Right kidney (tissue), 1 donor: Measurements from ENCODE around the gene COLEC11.
"Not testable (repeated sequence)": the region's sequence is repeated elsewhere in the genome, so short reads cannot be mapped to it uniquely, and the experiment has no call there.

Experiments
- DNase-seq: peaks from one replicate; pipeline ENCODE4 v3.0.0-alpha.2; 2016

COLEC11 gene

DNA sequence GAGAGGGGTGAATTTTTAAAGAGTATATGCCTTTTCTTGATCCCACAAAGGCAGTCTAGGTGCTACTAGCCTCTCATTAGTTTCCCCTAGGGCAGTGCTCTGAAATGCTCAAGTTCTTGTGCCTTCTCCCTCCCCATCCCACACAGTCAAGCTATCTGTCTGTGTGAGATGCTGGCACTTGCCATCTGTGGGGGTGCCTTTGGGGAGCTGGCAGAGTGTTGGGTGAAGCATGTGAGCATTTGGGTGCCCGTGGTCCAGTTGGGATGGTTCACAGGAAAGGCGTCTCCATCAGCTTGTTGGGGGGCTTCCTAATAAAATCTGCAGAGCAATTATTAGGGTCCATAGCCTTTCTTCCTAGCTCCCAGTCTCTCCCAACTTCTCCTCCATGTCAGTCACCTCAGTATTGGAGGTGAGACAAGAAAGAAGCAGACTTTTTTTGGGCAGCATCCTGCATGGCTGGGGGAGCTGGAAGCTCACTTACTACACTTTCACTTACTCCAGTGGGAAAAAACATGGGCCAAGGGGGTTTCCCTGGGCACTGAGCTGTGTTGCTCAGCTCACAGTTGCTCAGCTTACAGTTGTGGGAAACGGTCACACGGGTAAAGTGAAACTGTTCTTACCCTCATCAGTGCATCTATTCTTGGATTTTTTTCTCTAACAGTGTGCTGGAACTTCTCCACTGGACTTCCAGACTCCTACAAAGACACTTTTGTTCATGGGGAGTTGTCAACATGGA, 29.3 kb downstream of the COLEC11 start:
- DNase-seq = no peak

DNA sequence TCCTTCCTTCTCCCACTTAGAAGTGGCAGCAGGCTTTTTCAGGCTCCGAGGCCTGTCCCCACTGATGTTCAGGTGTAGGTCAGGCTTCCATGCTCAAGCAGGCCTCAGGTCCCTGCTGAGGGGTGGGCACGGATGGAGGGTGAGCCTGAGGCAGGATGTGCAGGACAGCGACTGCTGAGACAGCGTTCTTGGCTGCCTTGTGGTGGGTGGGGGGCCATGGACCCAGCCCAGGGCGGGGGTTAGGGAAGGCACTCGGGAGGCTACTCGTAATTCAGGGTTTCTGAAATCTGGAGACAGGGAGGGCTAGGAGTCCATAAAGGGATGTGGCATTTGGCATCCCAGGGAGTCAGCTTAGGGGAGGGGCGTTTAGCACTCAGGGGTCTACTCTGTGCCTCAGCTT, 30.3 kb downstream of the COLEC11 start:
- DNase-seq = no peak

DNA sequence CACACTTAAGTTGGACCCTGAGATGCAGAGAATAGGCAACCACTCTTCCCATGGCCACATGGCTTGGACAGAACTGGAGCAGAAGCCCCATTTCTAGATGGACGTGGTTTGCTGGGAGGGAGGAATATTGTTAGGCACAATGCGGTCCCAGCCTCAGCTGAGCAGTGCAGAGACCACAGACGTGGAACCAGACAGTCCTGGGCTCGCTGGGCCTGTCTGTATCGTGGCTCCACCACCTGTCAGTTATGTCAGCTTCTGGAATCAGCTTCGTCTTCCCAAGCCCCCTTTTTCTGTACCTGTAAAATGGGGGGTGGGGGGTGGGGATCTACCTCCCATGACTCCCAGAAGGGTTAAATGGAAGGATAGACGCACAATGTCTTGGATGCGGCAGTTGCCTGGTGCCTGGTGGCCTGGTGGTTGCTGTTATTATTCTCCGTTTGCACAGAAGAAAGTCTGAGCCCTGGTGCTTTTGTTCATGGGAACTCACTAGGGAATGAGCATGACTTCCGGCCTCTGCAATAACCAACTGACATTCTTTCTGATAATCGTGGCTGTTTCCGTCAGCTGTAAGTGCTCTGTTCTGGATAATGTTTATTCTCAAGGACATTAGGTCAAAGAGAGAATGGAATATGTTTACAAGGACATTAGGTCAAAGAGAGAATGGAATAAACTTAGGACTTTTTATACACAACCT, 31.4 kb downstream of the COLEC11 start:
- no peak for DNase-seq

DNA sequence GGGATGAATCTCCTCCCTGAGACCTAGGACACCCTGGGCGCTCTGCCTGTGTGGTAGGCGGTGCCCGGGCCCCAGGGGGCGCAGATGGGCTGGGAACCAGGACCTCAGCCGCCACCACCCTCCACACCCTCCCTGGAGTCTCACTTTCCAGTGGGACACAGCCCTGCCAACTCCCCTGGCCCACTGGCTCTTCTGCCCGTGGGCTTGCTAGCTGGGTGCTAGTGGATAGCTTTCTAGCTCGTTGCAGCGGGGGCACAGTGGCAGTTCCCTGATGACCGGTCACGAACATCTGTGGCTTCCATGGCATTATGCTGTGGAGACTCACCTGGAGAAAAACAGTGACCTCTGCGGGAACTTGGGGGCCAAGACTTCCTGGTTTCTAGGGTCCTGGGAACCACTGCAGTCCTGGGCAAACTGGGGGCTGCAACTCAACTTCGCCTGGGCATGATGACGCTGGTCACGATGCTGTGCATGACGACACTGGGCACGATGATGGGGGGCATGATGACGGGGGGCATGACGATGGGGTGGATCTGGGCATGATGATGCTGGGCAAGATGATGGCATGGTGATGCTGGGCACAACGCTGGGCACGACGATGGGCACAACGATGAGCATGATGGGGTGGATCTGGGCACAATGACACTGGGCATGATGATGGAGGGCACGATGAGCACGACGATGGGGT, 32.0 kb downstream of the COLEC11 start:
- DNase-seq = no peak

DNA sequence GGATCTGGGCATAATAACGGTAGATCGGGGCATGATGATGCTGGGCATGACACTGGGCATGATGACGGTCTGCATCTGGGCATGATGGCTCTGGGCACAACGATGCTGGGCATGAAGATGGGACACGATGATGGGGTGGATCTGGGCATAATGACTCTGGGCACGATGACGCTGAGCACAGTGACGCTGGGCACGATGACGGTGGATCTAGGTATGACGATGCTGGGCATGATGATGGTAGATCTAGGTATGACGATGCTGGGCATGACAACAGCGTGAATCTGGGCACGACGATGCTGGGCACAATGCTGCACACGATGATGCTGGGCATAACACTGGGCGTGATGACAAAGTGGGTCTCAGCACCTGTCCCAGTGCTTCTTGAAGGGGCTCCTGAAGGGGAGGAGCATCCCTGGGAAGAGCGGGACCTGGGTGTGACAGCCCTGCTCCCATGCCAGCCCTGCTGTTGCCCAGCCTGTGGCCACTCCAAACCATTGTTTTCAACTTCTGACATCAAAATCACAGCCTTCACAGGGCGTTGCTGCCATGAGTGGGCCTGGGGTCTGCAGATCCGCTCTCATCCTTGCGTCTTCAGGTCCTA, 32.7 kb downstream of the COLEC11 start:
- no peak for DNase-seq

DNA sequence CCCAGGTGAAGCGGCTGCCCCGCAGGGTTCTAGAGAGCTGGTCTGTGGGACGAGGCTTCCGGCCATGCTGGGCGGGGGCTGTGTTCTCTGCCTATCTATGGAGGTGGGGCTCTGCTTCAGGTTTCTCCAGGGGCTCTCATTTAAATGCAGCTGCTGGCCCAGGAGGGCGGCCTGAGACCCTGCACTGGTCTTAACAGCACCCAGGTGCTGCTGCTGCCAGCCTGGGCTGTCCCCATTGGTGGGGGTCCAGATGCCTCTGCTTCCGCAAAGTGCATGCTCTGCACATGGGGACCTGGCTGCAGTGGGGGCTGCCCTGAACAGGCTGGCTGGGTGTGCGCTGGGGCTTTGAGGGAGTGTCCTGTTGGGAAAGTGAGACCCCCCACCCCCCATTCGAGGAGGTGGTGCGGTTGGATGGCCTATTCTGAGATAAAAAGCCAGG, 33.3 kb downstream of the COLEC11 start:
- no peak for DNase-seq

DNA sequence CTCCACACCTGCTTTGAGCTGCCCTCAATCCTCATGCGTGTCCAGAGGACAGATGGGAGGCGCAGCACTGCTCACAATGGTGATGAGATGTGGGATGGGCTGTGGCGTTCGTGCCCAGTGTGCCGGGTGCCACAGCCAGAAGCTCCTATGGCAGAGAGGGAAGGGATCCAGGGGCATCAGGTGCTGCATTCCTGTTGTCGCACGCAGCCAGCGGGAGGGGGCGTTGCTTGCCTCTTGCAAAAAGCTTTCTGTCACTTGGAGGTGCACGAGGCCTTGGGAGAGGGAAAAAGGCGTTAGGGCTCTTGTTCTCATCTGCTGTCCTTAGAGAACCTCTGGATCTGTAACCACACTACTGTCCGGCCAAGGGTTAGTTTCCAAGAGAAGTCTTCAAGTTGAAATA, 33.9 kb downstream of the COLEC11 start:
- no peak for DNase-seq

DNA sequence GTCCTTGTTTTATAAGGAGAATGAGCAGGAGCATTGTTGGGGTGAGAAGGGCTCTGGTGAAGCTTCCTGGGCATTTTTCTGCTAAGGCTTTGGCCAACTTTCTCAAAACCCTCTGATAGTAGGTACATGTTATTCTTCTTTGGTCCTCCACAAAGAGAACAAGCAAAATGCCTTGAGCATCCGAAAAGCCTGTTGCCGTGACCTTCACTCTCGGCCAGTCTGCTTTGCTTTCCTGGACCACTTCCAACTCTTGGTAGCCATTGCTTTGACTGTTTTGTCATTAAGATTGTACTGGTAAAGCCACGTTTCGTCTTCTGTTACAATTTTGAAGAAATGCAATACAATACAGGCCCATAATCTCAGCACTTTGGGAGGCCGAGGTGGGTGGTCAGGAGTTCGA, 35.7 kb downstream of the COLEC11 start:
- DNase-seq = no peak

DNA sequence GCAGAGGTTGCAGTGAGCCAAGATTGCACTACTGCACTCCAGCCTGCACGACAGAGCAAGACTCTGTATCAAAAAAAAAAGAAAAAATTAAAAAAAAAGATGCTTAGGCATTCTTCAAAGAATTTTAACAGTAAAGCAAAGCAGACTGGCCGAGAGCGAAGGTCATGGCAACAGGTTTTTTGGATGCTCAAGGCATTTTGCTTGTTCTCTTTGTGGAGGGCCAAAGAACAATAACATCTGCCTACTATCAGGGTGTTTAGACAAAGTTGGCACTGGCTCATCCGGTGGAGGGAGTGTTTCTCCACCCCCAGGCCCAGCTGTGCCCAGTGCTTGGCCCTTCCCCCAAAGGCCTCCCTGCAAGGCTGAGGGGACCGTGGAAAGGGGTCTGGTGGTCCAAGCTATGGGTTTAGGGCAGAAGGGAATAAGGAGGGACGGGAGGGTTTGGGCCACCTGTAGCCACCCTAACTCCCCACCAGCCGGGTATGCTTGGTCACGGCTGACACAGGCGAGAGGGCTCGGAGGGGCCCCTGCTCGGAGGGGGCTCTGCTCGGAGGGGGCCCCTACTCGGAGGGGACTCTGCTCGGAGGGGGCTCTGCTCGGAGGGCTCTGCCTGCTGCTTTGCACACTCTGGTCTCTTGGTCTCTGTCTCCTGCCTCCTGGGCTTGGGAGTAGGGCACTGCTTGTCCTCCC, 36.4 kb downstream of the COLEC11 start:
- DNase-seq = no peak

DNA sequence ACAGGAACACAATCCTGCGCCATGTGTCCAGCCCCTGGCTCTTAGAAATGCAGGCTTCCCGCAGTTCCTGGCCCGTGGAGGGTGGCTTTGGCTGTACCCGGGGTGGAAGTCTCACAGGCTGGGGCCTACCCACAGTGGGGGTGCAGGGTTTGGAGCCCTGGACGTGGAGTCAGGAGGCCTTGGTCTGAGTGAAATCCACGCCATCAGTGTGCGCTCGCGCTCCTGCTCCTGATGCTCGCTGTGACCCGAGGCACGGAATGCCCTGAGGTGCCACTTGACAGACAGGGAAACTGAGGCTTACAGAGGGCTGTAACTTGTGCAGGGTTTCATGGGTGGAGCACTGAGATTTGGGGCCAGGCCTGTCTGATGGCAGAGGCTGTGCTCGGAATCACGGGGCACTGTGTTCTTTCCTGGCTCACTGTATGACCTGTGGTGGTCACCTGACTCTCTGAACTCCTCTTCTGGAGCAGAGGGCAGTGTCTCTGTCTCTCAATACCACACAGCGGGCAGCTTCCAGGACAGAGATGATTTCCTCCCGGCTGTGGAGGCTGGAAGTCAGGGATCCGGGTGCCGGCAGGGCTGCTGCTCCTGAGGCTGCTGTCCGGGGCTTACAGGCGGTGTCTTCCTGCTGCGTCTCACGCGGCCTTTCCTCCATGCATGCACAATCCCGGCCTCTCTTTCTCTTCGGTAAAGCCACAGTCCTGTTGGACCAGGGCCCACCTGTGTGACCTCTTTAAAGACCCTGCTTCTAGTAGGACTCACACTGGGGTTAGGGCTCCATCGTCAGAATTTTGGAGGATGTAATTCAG, 37.1 kb downstream of the COLEC11 start:
- DNase-seq = no peak

DNA sequence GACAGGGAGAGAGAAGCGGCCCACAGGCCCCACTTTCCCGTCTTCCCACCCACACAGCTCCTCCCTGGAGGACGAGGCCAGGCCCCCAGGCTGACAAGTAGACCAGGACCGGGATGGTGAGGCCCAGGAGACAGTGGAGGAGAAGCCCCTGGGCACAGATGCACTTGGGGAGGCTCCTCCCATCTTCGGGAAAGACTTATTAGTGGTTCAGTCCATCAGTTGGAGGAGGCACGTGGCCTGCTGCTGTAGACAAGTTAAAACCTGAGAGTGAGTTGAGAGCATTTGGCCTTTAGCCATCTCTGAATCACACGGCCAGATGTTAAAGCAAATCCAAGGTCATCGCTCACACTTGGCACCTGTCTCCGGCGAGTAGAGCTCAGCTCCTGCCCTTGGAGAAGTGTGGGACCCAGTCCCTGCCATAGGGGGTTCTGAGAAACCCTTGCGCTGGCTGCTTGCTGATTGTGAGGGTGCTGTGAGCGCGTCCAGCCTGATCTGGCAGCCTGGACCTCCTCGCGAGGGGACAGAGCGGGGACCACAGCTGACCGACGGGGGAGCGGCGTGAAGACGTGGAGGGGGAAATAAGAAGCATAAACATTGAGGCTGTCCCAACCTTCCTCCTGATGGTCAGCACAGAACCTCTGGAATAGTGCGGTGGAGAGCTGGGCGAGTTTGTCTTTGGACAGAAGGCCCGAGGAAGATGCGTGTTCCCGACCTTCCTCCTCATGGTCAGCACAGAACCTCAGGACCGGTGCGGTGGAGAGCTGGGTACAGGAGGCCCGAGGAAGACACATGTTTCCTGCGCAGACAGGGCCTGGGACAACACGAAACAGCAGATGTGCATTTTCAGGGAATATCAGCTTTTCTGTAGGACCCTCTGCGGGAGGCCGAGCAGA, 38.4 kb downstream of the COLEC11 start:
- DNase-seq = no peak

DNA sequence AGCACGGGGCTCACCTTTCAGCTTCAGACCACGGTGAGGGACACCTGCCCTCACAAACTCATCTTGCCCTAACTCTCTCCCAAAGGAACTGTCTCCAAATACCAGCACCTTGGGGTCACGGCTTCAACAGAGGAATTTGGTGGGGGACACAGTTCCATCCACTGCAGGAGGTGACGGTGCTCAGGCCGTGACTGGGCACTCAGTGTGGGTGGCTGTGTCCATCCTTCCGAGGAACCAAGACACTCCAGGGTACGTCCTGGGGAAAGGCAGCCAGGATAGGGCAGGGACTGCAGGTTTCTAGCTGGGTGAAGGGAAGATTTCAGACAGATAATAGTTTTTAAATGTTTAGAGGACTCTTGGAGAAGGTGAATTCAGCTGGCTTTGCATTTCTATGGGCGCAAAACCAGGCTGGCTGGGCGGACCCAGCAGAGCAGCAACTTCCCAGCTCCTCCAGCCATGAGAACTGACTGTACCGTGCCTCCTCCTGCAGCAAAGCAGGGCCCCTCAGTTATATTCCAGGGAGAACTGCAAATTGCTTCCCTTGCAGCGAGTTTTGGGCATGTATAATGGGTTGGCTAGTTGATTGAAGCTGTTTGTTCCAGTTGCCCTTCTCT, 39.2 kb downstream of the COLEC11 start:
- DNase-seq = no peak

DNA sequence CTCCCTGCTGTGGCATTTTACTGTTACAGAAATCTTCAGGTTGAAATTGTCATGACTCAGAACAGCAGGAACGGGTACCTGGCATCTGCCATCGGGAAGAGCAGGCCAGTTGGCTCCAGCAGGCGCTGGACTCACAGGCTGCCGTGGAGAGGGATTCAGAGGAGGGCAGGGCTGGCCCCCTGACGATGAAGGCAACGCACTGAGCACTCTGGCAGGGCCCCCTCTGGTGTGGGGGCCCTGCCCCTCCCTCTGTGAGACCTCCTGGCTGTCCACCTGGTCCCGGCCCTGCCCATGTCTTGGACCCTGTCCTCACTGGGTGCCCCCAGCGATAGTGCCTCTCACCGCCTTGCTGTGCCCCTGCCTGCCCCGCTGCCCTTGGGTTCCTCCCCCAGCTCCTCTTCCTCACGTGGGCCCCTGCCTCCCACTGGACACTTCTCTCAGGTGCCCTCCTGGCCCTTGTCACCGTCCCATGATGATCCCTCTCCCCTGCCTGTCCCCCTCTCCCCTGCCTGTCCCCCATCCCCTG, 39.7 kb downstream of the COLEC11 start:
- no peak for DNase-seq

DNA sequence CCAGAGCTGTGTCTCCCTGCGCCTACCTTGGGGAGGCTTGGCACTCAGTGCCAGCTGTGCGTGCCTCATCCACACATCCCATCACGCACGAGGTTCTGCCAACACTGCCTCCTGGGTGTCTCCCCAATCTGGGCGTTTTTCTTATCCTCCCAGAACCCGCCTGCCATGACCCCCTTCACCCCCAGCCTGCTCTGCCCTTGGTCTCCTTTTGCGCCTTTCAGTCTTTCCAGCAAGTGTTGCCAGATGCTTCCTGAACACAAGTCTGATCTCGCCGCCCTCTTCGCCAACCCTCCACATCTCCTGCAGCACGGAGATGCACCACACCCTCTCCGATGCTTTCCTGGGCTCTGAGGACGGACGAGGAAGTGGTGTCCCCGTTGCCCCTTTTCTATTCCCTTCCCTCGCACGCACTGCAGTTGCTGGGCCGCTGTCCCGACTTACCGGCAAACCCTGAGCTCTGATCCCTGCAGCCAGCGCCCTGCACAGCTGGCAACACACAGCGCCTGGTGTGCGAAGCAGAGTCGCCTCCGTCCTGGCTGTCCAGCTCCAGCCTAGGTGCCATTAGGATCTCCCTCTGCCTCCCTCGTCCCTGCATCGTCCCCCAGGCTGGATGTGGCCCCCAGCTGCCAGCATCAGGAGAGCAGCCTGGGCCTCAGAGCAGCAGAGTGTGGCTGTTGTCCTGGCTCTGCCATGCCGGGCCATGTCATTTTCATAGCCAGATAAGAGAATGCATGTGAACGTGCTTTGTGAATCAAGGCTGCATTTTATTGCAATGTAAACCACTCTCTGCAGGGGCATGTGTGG, 40.5 kb downstream of the COLEC11 start:
- DNase-seq = no peak

DNA sequence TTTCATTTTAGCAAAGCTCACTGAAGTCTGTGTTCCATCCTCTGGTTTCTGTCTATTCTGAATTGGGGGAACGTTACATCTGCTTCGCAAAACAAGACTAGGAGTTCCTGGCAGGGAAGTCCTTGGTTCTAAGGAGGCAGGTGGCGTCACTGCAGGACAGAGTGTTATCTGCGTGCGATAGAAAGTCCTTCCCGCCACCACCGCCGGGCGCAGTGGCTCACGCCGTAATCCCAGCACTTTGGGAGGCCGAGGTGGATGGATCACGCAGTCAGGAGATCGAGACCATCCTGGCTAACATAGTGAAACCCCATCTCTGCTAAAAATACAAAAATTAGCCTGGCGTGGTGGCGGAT, 41.0 kb downstream of the COLEC11 start:
- DNase-seq = not testable (repeated sequence)

DNA sequence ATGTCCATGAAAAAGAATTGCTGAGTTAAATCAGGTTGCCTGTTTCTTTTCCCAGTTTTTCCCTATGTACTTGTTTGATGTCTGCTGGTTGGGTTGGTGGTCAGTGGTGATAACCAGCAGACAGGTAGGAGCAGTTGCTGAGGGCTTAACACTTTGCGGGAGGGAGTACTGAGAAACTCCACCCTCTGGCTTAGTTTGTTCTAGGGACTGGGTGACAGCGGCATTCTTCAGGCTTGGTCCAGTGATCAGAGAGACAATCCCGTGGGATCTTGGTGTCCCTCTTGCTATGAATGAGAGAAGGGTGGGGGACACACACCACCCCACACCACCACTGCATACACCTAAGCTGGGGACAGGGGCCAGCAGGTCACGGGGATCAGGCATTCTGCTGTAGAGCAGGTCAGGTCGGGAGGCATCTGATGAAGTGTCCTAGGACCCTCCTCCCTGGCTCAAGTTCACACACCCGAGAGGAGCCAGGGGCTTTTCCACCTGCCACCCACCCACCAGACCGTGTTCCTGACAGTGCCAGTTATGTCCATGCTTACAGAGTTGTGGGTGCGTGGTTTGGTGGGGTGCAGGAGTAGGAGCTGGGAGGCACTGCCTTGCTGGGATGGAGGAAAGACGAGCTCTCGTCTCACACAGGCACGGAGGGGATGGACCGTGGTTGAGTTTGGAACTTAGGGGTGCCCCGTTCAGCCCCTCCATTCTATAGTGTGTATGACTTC, 41.8 kb downstream of the COLEC11 start:
- no peak for DNase-seq

DNA sequence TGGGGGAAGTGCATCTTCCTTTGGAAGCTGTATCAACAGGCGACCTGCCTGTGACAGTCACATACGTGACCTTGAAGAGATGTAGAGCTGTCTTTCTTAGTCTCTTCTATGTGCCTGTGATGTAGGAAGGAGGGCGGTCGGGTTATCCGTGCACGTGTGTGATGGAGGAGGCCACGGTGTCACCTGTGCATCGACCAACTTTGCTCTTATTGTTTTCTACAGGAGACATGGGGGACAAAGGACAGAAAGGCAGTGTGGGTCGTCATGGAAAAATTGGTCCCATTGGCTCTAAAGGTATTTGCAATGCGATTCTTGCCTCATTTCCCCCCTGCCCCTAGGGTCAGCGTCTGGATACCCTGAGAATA, 42.4 kb downstream of the COLEC11 start:
- no peak for DNase-seq

DNA sequence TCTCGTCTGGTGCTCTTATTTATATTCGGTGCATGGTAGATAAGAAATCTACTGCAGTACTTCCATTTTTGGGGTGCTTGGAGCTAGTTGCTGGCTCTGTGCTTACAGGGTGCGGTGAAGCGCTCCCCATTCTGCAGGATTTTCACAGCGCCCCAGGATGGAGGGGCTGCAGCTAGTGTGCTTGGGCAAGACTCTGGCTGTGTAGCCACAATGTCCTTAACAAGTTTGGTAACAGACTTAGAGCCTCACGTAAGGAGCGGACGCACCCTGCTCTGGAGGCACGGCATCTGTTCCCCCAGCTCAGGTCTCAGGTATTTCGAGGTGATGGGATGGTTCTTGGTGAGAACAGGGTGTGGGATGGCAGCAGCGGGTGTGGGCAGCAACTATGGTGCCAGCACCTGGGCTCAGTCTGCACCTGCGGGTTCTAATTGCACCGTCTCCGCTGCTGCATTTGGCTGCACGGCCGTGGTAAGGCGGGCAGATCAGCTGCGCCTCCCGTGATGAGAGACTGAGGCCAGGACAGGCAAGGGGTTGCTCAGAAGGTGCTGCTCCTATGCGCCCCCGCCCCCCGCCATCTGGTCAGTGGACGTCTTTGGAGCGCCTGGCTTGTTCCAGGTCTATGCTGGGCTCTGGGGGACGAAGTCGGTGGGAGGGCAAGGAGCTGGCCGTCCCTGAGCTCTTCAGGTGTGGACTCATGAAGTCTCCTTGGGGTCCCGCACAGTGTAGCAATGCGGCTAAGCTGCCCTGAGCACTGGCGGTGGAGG, 43.0 kb downstream of the COLEC11 start:
- no peak for DNase-seq
